Suppressor macrophage treated with lipopolysaccharide for 1 hour (primary cell): Measurements from ENCODE around the gene MYBBP1A.
A peak's percentile ranks its signal among the peaks of the same experiment; 100 is the strongest.

Experiments
- DNase-seq, 3 donors: peaks; one replicate each; pipeline ENCODE4 v3.0.0-alpha.2; 2020 to 2022

Gene MYBBP1A

DNA sequence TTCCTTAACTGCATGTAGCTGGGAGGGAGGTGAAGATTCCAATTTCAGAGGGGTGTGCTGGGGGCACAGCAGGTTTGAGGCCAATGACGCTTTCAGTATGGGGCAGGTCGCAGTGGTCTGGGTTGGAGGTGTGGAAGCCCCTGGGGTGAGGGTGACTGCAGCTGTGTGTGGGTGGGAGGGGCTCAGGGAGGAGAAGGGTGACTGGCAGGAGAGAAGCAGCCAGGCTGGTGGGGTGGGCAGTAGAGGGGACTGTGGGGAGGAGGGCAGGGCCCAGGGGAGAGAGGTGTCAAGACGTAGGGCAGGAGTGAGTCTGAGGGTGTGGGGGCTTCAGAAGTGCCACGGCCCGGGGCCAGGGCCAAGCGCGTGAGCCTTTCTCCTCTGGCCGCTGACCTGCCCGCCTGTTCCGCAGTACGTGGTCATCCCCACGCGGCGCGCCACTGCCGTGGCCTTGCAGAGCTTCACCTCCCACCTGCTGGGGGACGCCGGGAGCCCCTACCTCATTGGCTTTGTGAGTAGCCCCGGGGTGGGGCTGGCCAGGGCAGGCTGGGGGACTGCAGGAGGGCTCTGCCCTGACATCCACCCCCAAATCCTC lies 19.4 kb downstream of the MYBBP1A start:
- no peak for DNase-seq

GRCh38 chr17:4534928-4535666 lies 20.1 kb downstream of the MYBBP1A start:
- DNase-seq: no peak

DNA sequence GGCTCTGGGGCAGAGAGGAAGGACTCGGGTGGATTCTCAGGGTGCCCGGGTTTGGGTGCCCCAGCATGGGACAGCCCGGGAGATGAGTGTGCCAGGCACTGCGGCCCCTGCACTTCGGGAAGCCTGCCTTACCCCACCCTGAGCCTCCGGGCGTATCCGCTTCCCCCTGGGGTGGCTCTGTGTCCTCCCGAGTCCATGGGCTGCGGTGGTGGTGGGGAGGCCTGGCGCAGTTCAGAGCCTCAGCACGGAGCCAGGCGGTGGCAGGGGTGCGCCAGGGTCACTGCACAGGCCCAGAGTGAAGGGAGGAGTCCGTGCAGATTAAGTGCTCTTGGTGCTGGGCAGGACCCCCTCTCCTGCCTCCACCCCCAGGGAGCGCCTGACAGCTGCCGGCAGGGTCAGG lies 20.7 kb downstream of the MYBBP1A start:
- no peak for DNase-seq

DNA sequence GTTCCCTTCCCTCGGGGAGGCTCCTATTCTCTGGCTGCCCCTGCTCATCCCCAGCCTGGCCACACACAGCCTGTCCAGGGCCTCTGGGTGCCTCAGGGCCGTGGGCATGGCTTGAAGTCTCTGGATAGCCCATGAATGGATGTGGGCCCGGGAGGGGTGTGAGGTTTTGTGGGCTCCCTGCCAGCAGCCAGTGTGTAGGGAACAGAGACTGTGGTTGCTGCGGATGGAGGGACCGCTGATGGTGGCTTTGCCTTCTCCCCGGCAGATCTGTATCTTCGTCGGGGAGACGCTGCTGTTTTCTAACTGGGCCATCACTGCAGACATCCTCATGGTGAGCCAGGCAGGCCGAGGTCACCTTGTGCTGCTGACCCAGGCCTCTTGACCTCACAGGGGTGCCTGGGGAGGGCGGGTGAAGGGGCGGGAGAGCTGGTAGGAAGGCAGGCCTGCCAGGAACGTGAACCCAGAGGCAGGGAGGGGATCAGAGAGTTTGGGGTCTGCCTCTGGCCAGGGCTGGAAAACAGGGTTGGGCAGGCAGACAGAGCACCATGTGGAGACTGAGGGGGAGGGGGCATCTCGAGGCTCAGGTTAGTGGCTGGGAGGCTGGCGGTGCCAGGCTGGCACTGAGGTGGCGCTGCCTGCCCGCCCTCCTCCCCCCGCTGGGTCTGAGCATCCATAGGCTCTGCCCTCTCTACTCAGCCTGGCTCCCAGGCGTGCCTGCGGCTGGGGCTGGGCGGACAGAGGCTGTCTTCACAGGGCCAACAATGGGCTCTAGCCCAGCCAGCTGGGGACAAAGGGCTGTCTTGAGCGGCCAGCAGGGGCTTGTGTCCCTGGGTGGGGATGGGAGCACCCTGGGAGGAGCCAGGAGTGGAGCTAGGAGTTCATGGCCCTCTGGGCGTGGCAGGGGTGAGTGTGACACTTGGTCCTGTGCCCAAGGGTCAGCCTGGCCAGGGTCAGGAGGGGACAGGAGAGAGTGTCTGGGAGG lies 21.4 kb downstream of the MYBBP1A start:
- DNase-seq: no peak

DNA sequence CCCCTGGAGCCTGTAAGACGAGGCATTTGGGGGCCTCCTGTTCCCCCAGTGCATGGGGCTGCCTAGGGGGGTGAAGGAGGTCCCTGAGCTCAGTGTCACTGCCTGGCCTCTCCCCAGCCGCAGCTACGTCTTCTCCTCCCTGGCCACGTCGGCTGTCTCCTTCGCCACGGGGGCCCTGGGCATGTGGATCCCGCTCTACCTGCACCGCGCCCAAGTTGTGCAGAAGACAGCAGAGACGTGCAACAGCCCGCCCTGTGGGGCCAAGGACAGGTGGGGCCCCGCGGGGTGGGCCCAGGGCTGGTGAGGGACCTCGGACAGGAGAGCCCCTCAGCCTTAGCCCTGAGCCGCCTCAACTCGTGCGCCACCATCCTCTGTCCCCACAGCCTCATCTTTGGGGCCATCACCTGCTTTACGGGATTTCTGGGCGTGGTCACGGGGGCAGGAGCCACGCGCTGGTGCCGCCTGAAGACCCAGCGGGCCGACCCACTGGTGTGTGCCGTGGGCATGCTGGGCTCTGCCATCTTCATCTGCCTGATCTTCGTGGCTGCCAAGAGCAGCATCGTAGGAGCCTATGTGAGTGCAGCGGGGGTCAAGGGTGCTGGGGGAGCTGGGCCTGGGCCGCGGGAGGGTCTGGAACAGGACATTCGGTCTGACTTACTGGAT lies 22.2 kb downstream of the MYBBP1A start:
- no peak for DNase-seq

GRCh38 chr17:4531988-4532736 lies 23.0 kb downstream of the MYBBP1A start:
- no peak for DNase-seq

GRCh38 chr17:4530799-4531730 lies 24.1 kb downstream of the MYBBP1A start:
- DNase-seq: peak in 1 of 3 donors; percentile 32

- DNase-seq: no peak
Measured at GRCh38 chr17:4529533-4530152, 25.5 kb downstream of the MYBBP1A start.

GRCh38 chr17:4527566-4528125 lies 27.5 kb downstream of the MYBBP1A start:
- DNase-seq: no peak

- no peak for DNase-seq
Measured at GRCh38 chr17:4527134-4527533, 28.1 kb downstream of the MYBBP1A start.

- peak in 2 of 3 donors; percentile 50 to 52 for DNase-seq
Measured at GRCh38 chr17:4525691-4526397, 29.3 kb downstream of the MYBBP1A start.

DNA sequence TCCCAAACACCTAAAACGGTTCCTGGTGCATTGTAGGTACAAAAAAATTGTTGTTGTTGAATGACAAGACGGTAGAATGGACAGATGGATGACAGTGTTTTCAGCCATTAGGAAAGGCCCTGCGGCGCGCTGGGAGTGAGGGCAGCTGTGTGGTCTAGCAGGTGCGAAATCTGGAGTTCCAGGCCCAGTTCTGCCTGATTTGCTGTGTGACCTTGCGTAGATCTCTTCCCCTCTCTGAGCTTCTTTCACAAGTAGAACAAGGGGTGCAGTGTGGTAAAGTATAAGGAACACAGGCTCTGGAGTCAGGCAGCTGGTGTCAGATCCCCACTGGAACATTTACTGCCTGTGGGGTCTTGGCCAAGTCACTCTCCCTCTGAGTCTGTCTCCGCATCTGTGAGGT lies 31.2 kb downstream of the MYBBP1A start:
- DNase-seq: no peak

DNA sequence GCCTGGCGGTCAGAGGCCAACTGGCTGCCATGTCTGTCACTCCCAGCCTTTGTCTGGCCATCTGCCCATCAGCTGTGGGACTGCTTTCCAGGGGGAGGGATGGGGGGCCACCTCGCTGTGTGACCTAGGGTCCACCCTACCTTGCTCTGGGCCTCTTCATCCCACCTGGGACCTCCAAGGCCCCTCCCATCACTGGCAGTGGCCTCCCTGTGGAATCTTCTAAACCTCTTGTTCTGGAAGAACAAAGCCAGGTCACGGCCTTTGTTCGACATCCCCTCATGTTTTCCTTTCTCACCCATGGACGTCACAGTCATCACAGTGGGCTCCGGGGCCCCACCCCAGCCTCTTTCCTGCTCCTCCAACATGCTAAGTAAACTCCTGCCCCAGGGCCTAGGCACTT lies 32.5 kb downstream of the MYBBP1A start:
- DNase-seq: no peak

GRCh38 chr17:4520894-4521600 lies 34.1 kb downstream of the MYBBP1A start:
- no peak for DNase-seq

DNA sequence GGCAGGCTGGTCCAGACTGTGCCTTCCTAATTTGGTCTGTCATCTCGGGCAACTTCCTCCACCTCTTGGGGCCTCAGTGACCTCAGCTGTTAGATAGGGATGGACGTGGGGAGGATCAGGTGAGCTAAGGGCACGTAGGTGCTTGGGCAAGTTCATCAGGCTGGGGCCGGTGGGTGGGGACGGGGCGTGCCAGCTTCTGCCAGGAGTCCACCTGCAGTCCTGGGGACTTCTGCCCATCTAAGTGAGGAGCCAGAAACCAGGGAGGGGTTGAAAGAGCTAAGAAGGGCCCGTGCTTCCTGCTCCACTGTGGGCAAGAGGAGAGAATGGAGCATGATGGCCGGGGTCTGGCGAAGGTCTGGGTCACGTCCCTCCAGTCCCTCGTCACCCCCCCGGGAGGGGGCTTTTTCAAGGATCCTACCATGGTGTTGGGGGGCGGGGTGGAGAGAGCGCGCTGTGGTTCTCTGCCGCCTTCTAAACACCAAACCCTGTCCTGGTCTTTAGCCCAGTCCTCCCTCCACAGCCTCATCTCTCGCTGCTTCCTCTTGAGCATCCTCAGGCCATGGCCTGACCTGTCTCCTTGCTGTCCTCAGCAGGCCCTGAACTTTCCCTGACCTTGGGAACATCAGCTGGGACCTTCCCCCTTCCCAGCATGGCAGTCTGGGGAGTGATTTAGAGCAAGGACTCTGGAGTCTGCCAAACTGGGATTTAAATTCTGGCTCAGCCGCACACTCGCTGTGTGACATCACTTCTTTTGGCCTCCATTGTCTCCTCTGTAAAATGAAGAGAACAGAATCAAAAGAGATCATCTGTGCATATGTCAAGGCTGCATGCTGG lies 34.9 kb downstream of the MYBBP1A start:
- no peak for DNase-seq

- DNase-seq: no peak
Measured at GRCh38 chr17:4519361-4519788, 35.8 kb downstream of the MYBBP1A start.

DNA sequence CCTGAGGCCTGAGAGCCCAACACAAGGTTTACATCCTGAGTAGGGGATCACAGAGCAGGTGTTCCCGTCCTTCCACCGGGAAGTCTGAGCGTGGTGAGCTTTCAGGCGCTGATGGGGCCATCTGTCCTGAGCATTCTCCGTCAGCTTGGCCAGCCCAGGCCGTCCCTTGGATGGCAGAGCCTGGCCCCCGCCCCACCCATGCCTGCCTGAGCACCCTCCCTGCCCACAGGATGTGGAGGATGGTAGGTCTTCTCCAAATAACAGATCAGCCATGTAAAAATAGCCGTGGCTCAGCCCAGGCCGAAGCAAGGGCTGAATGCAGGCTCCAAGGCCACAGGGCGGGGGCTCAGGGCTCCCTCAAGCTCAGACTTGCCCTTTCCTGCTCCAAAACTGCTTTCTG lies 36.3 kb downstream of the MYBBP1A start:
- no peak for DNase-seq

- no peak for DNase-seq
Measured at GRCh38 chr17:4516735-4517134, 38.4 kb downstream of the MYBBP1A start.
